ENCODE results near the gene RDH16.
A peak's percentile ranks its signal among the peaks of the same experiment; 100 is the strongest.
"Not testable (repeated sequence)": the region's sequence is repeated elsewhere in the genome, so short reads cannot be mapped to it uniquely, and the experiment has no call there.

The RDH16 gene

GRCh38 chr12:56988207-56988739 lies 30.9 kb upstream of the RDH16 start:
- DNase-seq, result no peak

GRCh38 chr12:56987551-56988053 lies 30.2 kb upstream of the RDH16 start:
- DNase-seq, result peak; percentile 85

- no peak for DNase-seq
Measured at GRCh38 chr12:56987011-56987410, 29.6 kb upstream of the RDH16 start.

- peak; percentile 46 for DNase-seq
Measured at GRCh38 chr12:56985714-56986113, 28.3 kb upstream of the RDH16 start.

GRCh38 chr12:56983386-56983785 lies 26.0 kb upstream of the RDH16 start:
- no peak for DNase-seq

GRCh38 chr12:56982578-56983236 lies 25.3 kb upstream of the RDH16 start:
- DNase-seq, result not testable (repeated sequence)

GRCh38 chr12:56980941-56981530 lies 23.6 kb upstream of the RDH16 start:
- DNase-seq, result no peak

- no peak for DNase-seq
Measured at GRCh38 chr12:56980268-56980667, 22.9 kb upstream of the RDH16 start.

GRCh38 chr12:56979628-56980027 lies 22.2 kb upstream of the RDH16 start:
- DNase-seq, result no peak

GRCh38 chr12:56978397-56979138 lies 21.2 kb upstream of the RDH16 start:
- DNase-seq, result no peak

GRCh38 chr12:56977361-56977760 lies 20.0 kb upstream of the RDH16 start:
- DNase-seq, result not testable (repeated sequence)

GRCh38 chr12:56974224-56974623 lies 16.8 kb upstream of the RDH16 start:
- not testable (repeated sequence) for DNase-seq

- DNase-seq, result not testable (repeated sequence)
Measured at GRCh38 chr12:56968910-56969309, 11.5 kb upstream of the RDH16 start.

GRCh38 chr12:56965997-56966642 lies 8.7 kb upstream of the RDH16 start:
- DNase-seq, result not testable (repeated sequence)

- not testable (repeated sequence) for DNase-seq
Measured at GRCh38 chr12:56965124-56965523, 7.7 kb upstream of the RDH16 start.

- not testable (repeated sequence) for DNase-seq
Measured at GRCh38 chr12:56963557-56963956, 6.1 kb upstream of the RDH16 start.

GRCh38 chr12:56962247-56962646 lies 4.8 kb upstream of the RDH16 start:
- DNase-seq, result not testable (repeated sequence)

- DNase-seq, result no peak
Measured at GRCh38 chr12:56958422-56958821, 1.0 kb upstream of the RDH16 start.

GRCh38 chr12:56955631-56956256 lies 1.7 kb downstream of the RDH16 start:
- DNase-seq, result no peak

GRCh38 chr12:56954958-56955355 lies 2.5 kb downstream of the RDH16 start:
- DNase-seq, result no peak

- DNase-seq, result no peak
Measured at GRCh38 chr12:56954057-56954957, 3.1 kb downstream of the RDH16 start.
